ENCODE measurements around the gene TRIM62.

TRIM62 gene

GRCh38 chr1:33181921-33182341 lies at the start of gene TRIM62:
Gene TRIM62 (minus strand): TSS chr1:33182043. CDS start chr1:33181432, 611 bp downstream.
- DNase-seq, result peak; percentile 78

GRCh38 chr1:33231166-33231565 lies 49.3 kb upstream of the TRIM62 start:
- DNase-seq, result no peak

- no peak for DNase-seq
These were observed 47.2 kb upstream of the TRIM62 start for GRCh38 chr1:33228935-33229487.

- no peak for DNase-seq
These were observed 43.7 kb upstream of the TRIM62 start for GRCh38 chr1:33225586-33225985.

- no peak for DNase-seq
These were observed 42.4 kb upstream of the TRIM62 start for GRCh38 chr1:33224166-33224707.

GRCh38 chr1:33222381-33222780 lies 40.5 kb upstream of the TRIM62 start:
- no peak for DNase-seq

GRCh38 chr1:33221385-33221758 lies 39.5 kb upstream of the TRIM62 start:
- DNase-seq, result no peak

- no peak for DNase-seq
These were observed 39.0 kb upstream of the TRIM62 start for GRCh38 chr1:33220676-33221384.

- DNase-seq, result no peak
These were observed 38.2 kb upstream of the TRIM62 start for GRCh38 chr1:33219886-33220661.

- no peak for DNase-seq
These were observed 30.1 kb upstream of the TRIM62 start for GRCh38 chr1:33211972-33212371.

- DNase-seq, result no peak
These were observed 24.5 kb upstream of the TRIM62 start for GRCh38 chr1:33206340-33206739.

GRCh38 chr1:33195556-33195955 lies 13.7 kb upstream of the TRIM62 start:
- no peak for DNase-seq

GRCh38 chr1:33191731-33192275 lies 10.0 kb upstream of the TRIM62 start:
- DNase-seq, result no peak

GRCh38 chr1:33190701-33191100 lies 8.9 kb upstream of the TRIM62 start:
- no peak for DNase-seq

GRCh38 chr1:33188572-33189275 lies 6.9 kb upstream of the TRIM62 start:
- no peak for DNase-seq

GRCh38 chr1:33186936-33187335 lies 5.1 kb upstream of the TRIM62 start:
- DNase-seq, result no peak

- DNase-seq, result no peak
These were observed 3.7 kb upstream of the TRIM62 start for GRCh38 chr1:33185541-33185940.

- DNase-seq, result no peak
These were observed 1.5 kb upstream of the TRIM62 start for GRCh38 chr1:33183306-33183705.

- DNase-seq, result no peak
These were observed 1.1 kb upstream of the TRIM62 start for GRCh38 chr1:33182896-33183295.

GRCh38 chr1:33182401-33182841 lies 578 bp upstream of the TRIM62 start:
- DNase-seq, result no peak

GRCh38 chr1:33180911-33181890 lies 642 bp downstream of the TRIM62 start:
- peak; percentile 85 to 90 for DNase-seq
